Caco-2 (cell line): ENCODE measurements around the gene FIP1L1. TPM values are rescaled to one million over a fixed set of nuclear protein-coding genes. Genes with fewer than 3 reads are reported as not detected.

Experiments used
- BruUV-seq: library from RNA; stranded (reverse); fragments of 400-500 nt; replicated peaks from 2 replicates; lab custom pipeline; 2021; lab: Mats Ljungman, UMichigan
- CTCF ChIA-PET: fragments of 300-600 bp; sonication (Branson Sonifier 250); formaldehyde crosslinking; loops from one replicate; lab custom pipeline; 2022; ENCODE audit warnings: antibody characterized with exemption; lab: Charles Lee
- POLR2A ChIA-PET: fragments of 300-600 bp; sonication (Branson Sonifier 250); formaldehyde crosslinking; loops from one replicate; lab custom pipeline; 2022; ENCODE audit warnings: antibody characterized with exemption; lab: Charles Lee
- DNase-seq, 2 experiments: peaks; one replicate each; pipeline versions ENCODE4 v3.0.0 to v3.0.0-alpha.2; 2020 to 2022
- H3K27me3 ChIP-seq: replicated peaks from 2 replicates; pipeline ENCODE4 v1.6.0; 2011; ENCODE audit warnings: low read length; ENCODE audit not compliant: control insufficient read depth, insufficient read depth
- H3K36me3 ChIP-seq: 2 replicates; pipeline ENCODE4 v1.5.1; 2011; ENCODE audit warnings: low read length; ENCODE audit not compliant: control insufficient read depth, insufficient read depth
- H3K4me1 ChIP-seq: fragments of 250-450 bp; sonication (Bioruptor Pico); 2 replicates; pipeline ENCODE4 v1.5.1; 2020; ENCODE audit warnings: mild to moderate bottlenecking
- H3K4me3 ChIP-seq: 2 replicates; pipeline ENCODE4 v1.5.1; 2011; ENCODE audit warnings: low read depth, mild to moderate bottlenecking, control low read depth, low read length
- H3K9me3 ChIP-seq: fragments of 250-450 bp; sonication (Bioruptor Pico); 2 replicates; pipeline ENCODE4 v1.5.1; 2020; ENCODE audit warnings: mild to moderate bottlenecking, moderate library complexity
- H3K27ac Mint-ChIP-seq: one replicate; pipeline ENCODE4 v1.8.0; 2022; ENCODE audit warnings: mixed read lengths; ENCODE audit not compliant: unreplicated experiment
- H3K27me3 Mint-ChIP-seq: one replicate; pipeline ENCODE4 v1.8.0; 2022; ENCODE audit warnings: mixed read lengths; ENCODE audit not compliant: insufficient read depth, unreplicated experiment
- H3K36me3 Mint-ChIP-seq: one replicate; pipeline ENCODE4 v1.8.0; 2022; ENCODE audit warnings: mild to moderate bottlenecking, mixed read lengths; ENCODE audit not compliant: insufficient read depth, unreplicated experiment
- H3K4me1 Mint-ChIP-seq: one replicate; pipeline ENCODE4 v1.8.0; 2022; ENCODE audit warnings: low read depth, mixed read lengths; ENCODE audit not compliant: unreplicated experiment
- H3K4me3 Mint-ChIP-seq: one replicate; pipeline ENCODE4 v1.8.0; 2022; ENCODE audit warnings: mild to moderate bottlenecking, moderate library complexity, mixed read lengths; ENCODE audit not compliant: unreplicated experiment
- H3K9me3 Mint-ChIP-seq: one replicate; pipeline ENCODE4 v1.8.0; 2022; ENCODE audit warnings: mixed read lengths; ENCODE audit not compliant: unreplicated experiment
- CTCF ChIP-seq, 2 experiments: fragments of 200-600 bp in 1 of 2; IDR thresholded peaks; 1 replicate in 1 of 2; 2 replicates in 1 of 2; pipeline versions ENCODE4 v1.5.1 to v1.8.0; 2011 to 2022; ENCODE audit warnings: antibody characterized with exemption in 1 of 2, control low read depth in 1 of 2, inconsistent platforms in 1 of 2, low read depth in 1 of 2, low read length in 1 of 2, mild to moderate bottlenecking in 1 of 2, moderate library complexity in 1 of 2; ENCODE audit not compliant: insufficient read depth in 1 of 2, severe bottlenecking in 1 of 2, unreplicated experiment in 1 of 2
- intact Hi-C: fragments of 100-400 bp; cut with micrococcal nuclease; formaldehyde crosslinking; loops from one replicate; pipeline ENCODE4 v1.10.0; 2022; ENCODE audit not compliant: unreplicated experiment
- total RNA-seq: library from RNA; stranded (reverse); gene quantifications from 2 replicates; pipeline ENCODE4 v1.2.3, GENCODE V29; 2022

The FIP1L1 gene
- total RNA-seq, 1 experiment from 2014 or later = 62.5 TPM

- ChIA-PET POLR2A (no interaction called here), CTCF (no interaction called here)
- no TSS peak for BruUV-seq
- intact Hi-C loops = loop anchor here (5.0 to 10.0 kb wide), 2 partner anchors 268 to 441 kb away; no protein-coding TSS in a partner anchor
- peaks cover 1% of the 10 kb centered on the region; the same call in 1 of the 2 replicates for H3K36me3 ChIP-seq
- DNase-seq = peak; percentile 22 to 44
- Mint-ChIP-seq H3K4me3 (no peak overlapping the region), H3K36me3 (peaks cover 44% of the 10 kb centered on the region), H3K4me1 (peaks cover 14% of the 10 kb centered on the region), H3K9me3 (no peaks in the 10 kb centered on the region), H3K27me3 (no peaks in the 10 kb centered on the region), H3K27ac (no peak overlapping the region)
- peaks cover 43% of the 10 kb centered on the region for H3K4me1 ChIP-seq
- H3K9me3 ChIP-seq = no peaks in the 10 kb centered on the region
- no peak overlapping the region for H3K4me3 ChIP-seq
- no peaks in the 10 kb centered on the region for H3K27me3 ChIP-seq
- TF ChIP-seq CTCF (IDR thresholded peaks at IDR 0.05; ENCODE audit: insufficient read depth in 1 of 2, low read depth in 1 of 2, low read length in 1 of 2, severe bottlenecking in 1 of 2, unreplicated experiment in 1 of 2) = no peak
Observed at GRCh38 chr4:53455766-53456165, 78.3 kb downstream of the FIP1L1 start.

- Histone ChIP-seq H3K9me3 (no peaks in the 10 kb centered on the region), H3K4me1 (peaks cover 45% of the 10 kb centered on the region), H3K4me3 (no peak overlapping the region), H3K36me3 (peaks cover 1% of the 10 kb centered on the region; the same call in 1 of the 2 replicates), H3K27me3 (no peaks in the 10 kb centered on the region)
- ChIA-PET CTCF (no interaction called here), POLR2A (no interaction called here)
- Mint-ChIP-seq H3K4me1 (peaks cover 14% of the 10 kb centered on the region), H3K36me3 (peaks cover 44% of the 10 kb centered on the region), H3K27me3 (no peaks in the 10 kb centered on the region), H3K9me3 (no peaks in the 10 kb centered on the region), H3K4me3 (no peak overlapping the region), H3K27ac (no peak overlapping the region)
- intact Hi-C loops = loop anchor here (5.0 to 10.0 kb wide), 2 partner anchors 269 to 441 kb away; no protein-coding TSS in a partner anchor
- no peak for DNase-seq
- BruUV-seq = no TSS peak
- TF ChIP-seq CTCF (IDR thresholded peaks at IDR 0.05; ENCODE audit: insufficient read depth in 1 of 2, low read depth in 1 of 2, low read length in 1 of 2, severe bottlenecking in 1 of 2, unreplicated experiment in 1 of 2) = no peak
Observed at GRCh38 chr4:53456178-53456577, 78.7 kb downstream of the FIP1L1 start.

GRCh38 chr4:53459548-53459947, 82.1 kb downstream of the FIP1L1 start:
- no peak for TF ChIP-seq CTCF (IDR thresholded peaks at IDR 0.05; ENCODE audit: insufficient read depth in 1 of 2, low read depth in 1 of 2, low read length in 1 of 2, severe bottlenecking in 1 of 2, unreplicated experiment in 1 of 2)
- Mint-ChIP-seq H3K4me3 (peak overlapping the region; percentile 34), H3K27ac (peak overlapping the region; percentile 75), H3K36me3 (peaks cover 31% of the 10 kb centered on the region), H3K4me1 (peaks cover 20% of the 10 kb centered on the region), H3K9me3 (no peaks in the 10 kb centered on the region), H3K27me3 (no peaks in the 10 kb centered on the region)
- peak; percentile 59 to 60 for DNase-seq
- H3K9me3 ChIP-seq = no peaks in the 10 kb centered on the region
- H3K36me3 ChIP-seq = no peaks in the 10 kb centered on the region; the same call in 1 of the 2 replicates
- ChIA-PET POLR2A (no interaction called here), CTCF (no interaction called here)
- BruUV-seq = no TSS peak
- intact Hi-C loops = loop anchor here (2.0 to 10.0 kb wide), 4 partner anchors 17 to 445 kb away; partner anchors contain the start of gene LNX1
- H3K4me1 ChIP-seq = peaks cover 50% of the 10 kb centered on the region
- no peaks in the 10 kb centered on the region for H3K27me3 ChIP-seq
- no peak overlapping the region for H3K4me3 ChIP-seq
